Measurements from ENCODE around the gene TEF.
"Not testable (repeated sequence)": the region's sequence is repeated elsewhere in the genome, so short reads cannot be mapped to it uniquely, and the experiment has no call there.

TEF gene

DNA sequence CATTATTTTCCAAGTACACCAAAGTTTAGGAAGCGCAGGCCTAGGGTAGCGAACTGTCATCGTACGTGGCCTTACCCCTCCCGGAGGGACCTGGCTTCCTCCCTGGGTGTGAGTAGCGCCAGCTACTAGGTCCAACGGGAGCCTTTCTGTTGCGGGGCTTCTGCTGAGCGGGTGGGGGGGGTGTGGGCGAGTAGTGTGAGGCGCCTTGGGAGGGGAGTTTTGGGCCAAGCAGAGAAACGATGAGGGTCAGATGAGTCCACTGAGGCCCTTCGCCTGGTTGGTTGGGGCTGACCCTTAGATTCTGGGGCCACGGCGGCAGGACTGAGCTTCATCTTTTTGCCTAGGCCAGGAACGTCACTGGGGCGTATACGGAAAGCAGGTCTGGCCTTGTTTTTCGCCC is 868 bp downstream of the TEF start:
- peak; percentile 30 for DNase-seq (ENCODE audit: low spot score)

DNA sequence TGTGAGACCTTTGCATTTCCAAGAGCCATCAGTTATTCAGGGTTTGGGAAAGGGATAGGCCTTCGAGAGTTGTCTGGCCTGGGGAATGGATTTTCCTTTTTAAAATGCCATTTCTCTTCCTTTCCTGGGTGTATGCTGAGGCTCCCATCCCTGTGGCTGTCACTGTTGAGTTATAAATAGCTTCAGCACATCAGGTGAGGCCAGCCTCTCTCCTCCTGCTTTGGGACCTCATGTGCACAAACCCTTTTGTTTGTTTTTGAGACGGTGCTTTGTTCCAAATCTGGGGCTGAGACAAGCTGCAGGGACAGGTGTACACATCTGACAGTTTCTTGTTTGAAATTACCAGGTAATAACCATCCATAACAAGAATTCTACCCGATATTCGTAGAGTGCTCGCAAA is 1.3 kb downstream of the TEF start:
- no peak for DNase-seq (ENCODE audit: low spot score)

DNA sequence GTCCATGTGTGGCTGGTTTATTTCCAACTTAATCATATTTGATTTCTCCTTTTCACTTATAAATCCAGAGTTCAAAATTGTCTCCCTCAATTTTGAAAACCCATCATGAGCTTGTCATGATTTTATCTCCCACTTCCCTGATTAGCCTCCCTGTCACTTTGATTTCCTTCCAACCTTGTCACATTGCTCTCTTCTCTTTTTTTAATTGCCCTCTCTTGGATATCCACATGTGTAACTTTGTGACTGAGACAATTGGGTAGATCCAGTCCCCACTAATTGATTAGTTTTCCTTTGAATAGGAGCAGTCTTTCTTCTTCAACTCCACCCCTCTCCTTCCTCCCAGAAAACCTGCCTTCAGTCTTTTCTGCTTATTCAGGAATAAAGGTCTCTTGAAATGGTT is 2.4 kb downstream of the TEF start:
- no peak for DNase-seq (ENCODE audit: low spot score)

DNA sequence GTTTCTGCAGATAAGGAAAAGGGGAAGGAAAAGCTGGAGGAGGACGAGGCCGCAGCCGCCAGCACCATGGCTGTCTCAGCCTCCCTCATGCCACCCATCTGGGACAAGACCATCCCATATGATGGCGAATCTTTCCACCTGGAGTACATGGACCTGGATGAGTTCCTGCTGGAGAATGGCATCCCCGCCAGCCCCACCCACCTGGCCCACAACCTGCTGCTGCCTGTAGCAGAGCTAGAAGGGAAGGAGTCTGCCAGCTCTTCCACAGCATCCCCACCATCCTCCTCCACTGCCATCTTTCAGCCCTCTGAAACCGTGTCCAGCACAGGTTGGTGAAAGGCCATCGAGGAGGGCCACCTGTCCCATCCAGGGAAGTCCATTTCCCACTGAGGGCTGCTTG is 5.6 kb downstream of the TEF start:
- no peak for DNase-seq (ENCODE audit: low spot score)

DNA sequence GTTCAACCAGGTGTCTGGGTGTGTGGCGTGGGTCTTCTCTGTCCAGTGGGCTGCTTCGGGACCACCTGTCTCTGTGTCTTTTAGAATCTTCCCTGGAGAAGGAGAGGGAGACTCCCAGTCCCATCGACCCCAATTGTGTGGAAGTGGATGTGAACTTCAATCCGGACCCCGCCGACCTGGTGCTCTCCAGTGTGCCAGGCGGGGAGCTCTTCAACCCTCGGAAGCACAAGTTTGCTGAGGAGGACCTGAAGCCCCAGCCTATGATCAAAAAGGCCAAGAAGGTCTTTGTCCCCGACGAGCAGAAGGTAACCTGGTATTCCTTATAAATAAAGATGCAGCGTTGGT is 12.2 kb downstream of the TEF start:
- no peak for DNase-seq (ENCODE audit: low spot score)

DNA sequence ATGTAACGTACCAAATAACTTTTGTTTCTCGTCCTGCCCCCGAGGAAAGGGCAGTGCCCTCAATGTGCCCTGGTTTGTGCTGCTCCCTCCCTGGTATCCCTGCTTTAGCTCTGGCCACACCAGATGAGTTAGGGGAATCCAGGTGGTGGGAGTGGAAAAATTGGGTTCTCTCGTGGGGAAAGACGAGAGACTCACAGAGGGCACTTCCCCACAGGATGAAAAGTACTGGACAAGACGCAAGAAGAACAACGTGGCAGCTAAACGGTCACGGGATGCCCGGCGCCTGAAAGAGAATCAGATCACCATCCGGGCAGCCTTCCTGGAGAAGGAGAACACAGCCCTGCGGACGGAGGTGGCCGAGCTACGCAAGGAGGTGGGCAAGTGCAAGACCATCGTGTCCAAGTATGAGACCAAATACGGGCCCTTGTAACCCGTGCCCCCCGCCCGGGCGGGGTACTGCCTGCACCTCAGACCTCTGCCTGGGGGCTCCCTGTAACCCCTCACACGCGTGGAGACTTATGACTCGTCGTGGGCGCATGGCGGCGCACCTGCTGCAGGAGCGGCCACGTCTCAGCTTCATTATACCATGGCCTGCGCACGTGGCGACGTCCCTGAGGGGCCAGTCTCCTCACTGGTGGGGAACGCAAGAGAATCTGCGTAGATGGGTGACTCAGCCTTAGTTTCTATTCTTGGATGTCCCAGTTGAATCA is 13.9 kb downstream of the TEF start:
- no peak for DNase-seq (ENCODE audit: low spot score)

DNA sequence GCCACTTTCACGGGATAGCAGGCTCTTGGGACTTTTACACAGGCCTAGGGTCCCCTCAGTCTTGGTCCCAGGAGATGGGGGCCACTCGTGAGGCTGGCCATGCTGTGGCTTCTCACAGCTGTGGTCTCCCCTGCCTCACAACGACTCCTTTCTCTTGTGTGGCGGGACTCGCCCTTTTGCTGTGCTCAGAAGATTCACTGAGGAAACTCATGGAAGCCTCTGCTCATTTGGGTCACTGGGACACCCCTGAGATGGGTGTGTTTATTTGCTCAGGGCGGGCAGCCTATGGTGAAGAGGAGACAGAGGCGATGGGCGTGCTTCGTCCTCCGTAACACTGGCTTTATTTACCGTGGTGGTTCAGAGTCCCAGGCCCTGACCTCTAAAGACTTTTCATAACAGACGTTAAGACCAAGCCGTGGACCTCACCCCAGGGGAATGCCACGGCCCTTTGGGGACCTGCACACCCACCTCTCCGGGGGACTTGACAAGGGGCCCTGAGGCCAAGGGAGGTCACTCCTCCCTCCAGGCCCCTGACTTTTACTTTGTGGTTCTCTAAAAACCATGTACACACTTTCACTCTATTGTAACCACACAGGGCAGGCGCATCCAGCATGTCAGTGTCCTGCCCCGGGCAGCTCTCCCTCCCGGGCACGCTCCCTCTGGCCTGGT is 15.5 kb downstream of the TEF start:
- DNase-seq (ENCODE audit: low spot score) = no peak

DNA sequence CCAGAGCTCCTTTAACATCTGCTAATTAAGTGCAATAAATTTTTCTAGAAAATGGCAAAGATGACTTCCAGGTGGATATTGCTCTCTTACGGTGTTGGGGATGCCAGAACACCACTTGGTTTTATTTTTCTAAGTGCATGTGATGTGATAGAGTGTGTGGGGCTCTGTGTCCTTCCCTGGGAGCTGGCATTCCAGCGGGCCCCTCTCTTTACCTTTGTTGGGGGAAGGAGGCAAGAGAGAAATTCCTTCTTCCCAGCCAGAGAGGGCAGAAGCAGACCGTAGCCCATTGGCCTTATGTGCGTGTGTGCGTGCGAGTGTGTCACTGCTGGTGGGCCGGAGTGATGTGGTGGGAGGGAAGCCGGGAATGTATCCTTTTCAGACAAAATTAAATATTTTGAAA is 17.2 kb downstream of the TEF start:
- DNase-seq (ENCODE audit: low spot score) = peak; percentile 38

DNA sequence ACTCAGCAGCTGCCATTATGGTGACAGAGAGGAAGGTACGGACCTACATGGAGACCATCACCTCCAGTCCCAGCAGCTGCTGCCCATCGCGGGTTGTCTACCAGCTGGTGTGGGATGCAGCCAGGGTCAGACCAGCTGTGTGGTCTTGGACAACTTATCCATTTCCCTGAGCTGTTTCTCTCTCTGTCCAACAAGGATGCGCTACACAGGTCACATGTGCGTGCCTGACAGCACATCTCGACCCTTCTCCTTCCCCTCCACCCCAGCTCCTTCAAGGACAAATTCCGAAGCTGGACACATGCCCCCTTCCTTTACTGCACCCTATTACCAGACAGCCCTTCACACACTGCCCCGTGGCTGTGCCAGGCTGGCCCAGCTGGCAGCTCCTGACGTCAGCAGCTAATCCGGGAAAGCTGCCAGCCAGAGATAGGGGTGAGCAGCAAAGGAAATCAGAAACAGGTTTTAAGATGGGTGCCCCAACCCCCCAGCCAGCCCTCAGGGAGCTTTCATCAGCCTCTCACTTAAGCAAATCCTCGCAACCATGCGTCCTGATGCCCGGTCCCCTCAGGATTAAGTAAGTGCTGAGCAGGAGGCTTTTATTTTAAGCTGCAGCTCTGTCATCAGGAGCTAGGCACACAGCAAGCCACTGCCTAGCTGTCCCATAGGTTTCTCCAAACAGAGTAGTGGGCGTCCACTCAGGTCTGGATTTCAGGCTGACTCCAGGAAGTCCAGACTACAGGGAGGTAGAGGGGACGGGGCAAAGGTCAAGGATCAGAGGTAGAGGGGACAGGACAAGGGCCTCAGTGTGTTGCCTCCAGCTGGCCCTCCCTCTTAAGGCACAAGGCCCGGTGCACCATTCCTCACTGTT is 20.3 kb downstream of the TEF start:
- no peak for DNase-seq (ENCODE audit: low spot score)

DNA sequence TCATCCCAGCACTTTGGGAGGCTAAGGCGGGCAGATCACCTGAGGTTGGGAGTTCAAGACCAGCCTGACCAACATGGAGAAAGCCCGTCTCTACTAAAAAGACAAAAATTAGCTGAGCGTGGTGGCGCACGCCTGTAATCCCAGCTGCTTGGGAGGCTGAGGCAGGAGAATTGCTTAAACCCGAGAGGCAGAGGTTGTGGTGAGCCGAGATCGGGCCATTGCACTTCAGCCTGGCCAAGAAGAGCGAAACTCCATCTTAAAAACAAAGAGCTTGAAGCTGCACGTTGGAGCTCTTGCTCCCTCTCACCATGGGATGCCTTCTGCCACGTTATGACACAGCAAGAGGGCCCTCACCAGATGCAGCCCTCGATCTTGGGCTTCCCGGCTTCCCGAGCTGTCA is 21.1 kb downstream of the TEF start:
- DNase-seq (ENCODE audit: low spot score) = not testable (repeated sequence)

DNA sequence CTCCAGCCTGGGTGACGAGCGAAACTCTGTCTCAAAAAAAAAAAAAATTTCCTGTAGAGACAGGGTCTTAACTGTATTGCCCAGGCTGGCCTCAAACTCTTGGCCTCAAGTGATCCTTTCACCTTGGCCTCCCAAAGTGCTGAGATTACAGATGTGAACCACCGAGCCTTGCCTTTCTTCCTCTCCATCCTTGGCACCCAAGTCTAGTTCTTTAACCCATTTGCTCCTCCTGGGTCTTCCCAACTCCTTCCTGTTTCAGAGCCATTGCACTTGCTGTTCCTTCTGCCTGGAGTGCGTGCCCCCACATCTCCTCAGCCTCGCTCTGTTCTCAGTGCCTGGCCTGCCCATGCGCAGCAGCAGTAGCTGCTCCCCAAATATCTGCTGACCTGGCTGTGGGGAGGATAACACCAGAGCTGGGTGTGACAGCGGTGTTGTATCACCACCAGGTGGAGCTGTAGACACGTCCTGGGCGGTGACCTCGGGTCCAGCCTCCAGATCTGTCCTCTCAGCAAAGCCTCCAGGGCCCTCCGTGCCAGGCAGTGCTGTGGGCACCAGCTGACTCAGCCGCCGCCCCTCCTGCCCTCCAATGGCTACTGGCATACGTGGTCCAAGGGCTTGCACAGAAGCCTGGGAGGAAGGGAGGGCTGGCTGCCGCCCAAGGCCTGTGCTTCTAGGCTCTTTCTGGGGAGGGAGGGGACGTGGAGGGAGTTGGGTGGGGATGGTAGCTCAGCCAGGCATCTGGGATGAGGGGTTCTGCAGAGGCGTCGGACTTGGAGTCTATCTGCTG is 22.0 kb downstream of the TEF start:
- peak; percentile 98 for DNase-seq (ENCODE audit: low spot score)

DNA sequence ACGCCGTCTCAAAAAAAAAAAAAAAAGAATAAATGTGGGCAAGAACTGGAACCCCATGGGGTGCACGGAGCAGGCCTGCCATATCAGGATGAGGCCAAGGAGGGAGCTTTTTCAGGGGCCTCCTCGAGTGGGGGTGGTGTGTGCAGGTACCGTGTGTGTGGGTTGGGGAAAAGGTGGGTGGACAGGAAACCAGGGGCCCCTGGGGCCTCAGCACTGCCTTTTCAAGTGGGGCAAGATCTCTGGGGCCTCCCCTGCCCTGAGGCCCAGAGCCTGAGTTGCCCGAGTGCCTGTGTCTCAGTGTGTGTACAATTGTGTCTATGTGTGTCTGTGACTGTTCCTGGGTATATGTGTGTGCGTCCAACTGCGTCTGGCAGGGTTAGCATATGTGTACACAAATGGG is 23.8 kb downstream of the TEF start:
- no peak for DNase-seq (ENCODE audit: low spot score)

DNA sequence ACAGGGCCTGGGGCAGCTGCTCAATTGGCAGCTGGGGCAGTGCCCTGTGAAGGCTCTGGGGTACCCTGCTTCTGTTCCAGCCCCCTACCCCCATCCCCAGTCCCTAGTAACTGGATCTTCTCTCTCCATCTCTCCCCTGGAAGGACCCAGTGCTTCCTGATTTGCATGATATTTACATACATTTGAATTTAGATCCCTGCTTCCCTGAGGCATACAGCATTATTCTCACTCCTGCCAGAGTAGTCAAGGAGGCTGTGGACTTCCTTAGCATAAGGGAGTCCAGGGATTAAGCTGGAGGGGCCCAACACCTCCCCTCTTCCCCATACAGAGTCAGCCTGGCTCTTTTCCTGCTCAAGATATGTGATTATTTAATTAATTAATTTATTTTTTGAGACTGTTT is 24.7 kb downstream of the TEF start:
- DNase-seq (ENCODE audit: low spot score) = no peak

DNA sequence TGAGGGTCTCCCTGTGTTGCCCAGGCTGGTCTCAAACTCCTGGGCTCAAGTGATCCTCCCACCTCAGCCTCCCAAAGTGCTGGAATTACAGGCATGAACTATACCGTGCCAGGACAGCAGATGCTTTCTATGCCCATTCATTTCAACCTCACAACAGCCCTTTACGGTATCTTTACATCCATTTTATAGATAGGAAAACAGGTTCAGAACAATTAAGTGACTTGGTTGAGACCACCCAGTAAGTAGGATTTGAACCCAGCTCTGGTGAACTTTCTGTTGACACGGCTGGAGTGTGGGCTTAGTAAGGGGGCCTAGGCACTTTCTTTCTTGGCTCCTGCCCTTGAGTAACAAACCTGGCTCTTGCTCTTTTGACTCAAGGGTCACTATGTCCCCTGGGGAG is 25.7 kb downstream of the TEF start:
- no peak for DNase-seq (ENCODE audit: low spot score)

DNA sequence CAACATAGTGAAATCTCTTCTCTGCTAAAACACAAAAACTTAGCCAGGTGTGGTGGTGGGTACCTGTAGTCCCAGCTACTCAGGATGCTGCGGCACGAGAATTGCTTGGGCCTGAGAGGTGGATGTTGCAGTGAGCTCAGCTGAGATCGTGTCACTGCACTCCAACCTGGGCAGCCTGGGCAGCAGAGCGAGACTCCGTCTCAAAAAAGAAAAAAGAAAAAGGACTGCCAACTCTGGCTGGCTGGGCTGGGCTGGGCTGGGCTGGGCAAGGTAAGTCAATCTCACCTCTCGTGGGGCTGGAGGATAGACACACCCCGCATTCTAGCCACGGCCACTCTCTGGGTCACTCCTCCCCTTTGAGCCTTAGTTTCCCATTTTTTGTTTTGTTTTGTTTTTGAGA is 26.9 kb downstream of the TEF start:
- no peak for DNase-seq (ENCODE audit: low spot score)

DNA sequence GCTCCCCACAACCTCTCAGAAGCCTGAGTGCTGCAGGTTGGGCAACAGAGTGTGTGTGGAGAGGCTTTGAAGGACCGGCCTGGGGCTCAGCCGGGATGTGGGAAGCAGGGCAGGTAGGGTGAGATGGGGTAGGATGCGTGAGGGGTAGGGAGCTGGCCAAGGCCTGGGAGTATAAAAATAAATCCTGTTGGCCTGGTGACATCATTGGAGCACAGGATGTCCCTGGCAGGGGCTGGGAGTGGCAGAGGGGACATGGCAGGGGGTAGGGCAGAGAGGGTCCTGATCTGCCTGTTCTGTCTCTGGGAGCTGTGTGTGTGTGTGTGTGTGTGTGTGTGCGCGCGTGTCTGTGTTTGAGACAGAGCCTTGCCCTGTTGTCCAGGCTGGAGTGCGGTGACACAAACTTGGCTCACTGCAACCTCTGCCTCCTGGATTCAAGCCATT is 28.6 kb downstream of the TEF start:
- no peak for DNase-seq (ENCODE audit: low spot score)

DNA sequence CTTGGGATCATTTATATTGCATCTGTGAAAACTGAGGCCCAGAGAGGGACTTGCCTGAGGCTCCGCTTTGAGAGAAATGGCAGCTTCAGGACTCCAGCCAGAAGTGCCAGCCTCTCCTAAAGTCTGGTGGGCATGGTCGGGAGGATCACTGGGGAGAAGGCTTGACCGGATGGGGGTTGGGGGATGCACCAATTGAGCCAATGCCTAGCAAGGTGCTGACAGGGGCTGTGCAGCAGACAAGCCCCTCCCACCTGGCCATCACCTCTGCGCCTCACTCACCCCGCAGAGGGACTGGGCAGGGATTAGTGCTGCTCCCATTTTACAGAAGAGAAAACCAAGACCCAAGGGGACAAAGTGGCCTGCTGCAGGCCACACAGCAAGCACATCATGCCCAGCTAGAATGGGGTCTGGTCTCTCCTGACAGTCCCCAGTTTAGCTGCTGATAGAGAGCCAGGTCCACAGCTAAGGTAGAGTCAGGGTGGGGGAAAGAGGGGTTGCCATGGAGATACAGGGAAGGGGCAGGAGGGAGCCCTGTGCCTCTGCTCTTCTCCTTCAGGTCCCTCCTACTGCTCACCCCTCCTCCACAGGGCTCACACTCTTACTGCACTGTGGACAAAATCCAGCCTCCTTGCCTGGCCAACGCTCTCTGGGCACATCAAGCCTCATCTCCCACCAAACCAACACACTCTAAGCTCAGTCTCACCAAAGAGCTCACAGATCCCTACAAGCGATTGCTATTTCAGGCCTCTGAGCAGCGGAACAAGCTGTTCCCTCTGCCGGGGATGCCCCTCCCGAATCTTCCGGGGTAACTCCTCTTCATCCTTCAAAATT is 29.5 kb downstream of the TEF start:
- no peak for DNase-seq (ENCODE audit: low spot score)

DNA sequence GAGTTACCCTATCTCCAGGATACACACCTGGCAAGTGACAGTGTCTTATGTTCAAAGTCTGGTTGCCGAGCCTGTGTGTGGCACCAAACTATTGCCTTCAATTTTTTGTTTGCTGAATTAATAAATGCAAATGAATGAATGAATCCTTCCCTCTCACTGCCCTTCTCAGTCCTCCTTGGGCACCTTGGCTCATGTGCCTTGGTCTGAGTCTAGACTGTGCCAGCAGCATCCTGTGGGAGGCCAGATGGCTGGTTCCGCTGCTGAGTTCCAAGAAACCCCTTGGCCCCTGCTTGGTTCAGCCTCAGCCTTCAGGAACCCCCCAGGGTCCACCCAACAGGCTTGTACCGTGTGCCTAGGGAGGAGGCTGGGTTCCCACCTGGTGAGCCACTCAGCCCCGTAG is 33.8 kb downstream of the TEF start:
- no peak for DNase-seq (ENCODE audit: low spot score)

DNA sequence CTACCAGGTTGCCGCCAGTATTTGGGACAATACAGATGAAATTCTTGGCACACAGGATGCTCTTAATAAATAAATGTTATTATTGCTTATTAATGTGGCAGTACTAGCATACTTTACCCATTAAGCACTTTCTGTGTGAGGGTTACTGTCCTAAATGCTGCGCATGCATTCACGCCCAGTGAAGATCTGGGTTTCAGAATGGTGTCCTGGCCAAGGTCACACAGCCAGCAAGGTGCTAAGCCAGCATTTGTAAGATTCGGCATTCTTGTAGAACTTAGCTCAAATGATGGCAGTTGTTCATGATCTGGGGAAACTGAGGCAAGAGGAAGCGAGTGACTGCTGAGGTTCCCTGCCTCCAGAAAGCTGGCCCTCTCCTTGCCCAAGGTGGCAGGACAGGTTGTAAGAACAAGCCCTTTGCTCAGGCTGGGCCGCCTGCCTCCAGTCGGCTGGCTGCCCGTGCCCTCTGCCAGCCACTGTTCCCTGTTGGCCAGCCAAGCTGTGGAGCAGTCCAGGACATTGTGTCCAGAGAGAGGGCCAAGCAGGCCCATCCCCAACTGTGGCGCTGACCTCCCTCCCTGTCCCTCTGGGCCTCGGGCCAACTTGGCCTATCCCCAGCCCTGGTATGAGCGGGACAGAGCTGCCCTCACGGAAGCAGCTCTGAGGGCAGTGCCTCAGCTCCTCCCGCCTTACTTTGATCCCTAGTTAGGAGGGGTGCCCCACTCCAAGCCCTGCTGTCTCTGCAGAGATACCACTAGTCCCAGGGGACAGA is 36.1 kb downstream of the TEF start:
- no peak for DNase-seq (ENCODE audit: low spot score)

DNA sequence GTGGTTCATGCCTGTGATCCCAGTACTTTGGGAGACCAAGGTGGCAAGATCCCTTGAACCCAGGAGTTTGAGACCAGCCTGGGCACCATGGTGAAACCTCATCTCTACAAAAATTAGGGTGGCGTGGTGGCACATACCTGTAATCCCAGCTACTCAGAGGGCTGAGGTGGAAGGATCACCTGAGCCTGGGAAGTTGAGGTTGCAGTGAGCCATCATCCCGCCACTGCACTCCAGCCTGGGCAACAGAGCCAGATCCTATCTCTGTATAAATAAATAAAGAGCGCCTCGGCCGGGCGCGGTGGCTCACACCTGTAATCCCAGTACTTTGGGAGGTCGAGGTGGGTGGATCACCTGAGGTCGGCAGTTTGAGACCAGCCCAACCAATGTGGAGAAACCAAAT is 37.0 kb downstream of the TEF start:
- DNase-seq (ENCODE audit: low spot score) = no peak

All from iPS-NIHi11 (cell line).